ENCODE results near the gene RPAIN.
A peak's percentile ranks its signal among the peaks of the same experiment; 100 is the strongest.
"Not testable (repeated sequence)": the region's sequence is repeated elsewhere in the genome, so short reads cannot be mapped to it uniquely, and the experiment has no call there.

The RPAIN gene

GRCh38 chr17:5429191-5429887, 9.4 kb downstream of the RPAIN start:
- DNase-seq (ENCODE audit: low spot score), result no peak

- no peak for DNase-seq (ENCODE audit: low spot score)
Observed at GRCh38 chr17:5430413-5430999, 10.5 kb downstream of the RPAIN start.

- DNase-seq (ENCODE audit: low spot score), result not testable (repeated sequence)
Observed at GRCh38 chr17:5431234-5431633, 11.3 kb downstream of the RPAIN start.

GRCh38 chr17:5431949-5432556, 12.1 kb downstream of the RPAIN start:
- DNase-seq (ENCODE audit: low spot score), result no peak

GRCh38 chr17:5434984-5435383, 15.0 kb downstream of the RPAIN start:
- DNase-seq (ENCODE audit: low spot score), result no peak

- not testable (repeated sequence) for DNase-seq (ENCODE audit: low spot score)
Observed at GRCh38 chr17:5435781-5436315, 15.9 kb downstream of the RPAIN start.

GRCh38 chr17:5437721-5438317, 17.8 kb downstream of the RPAIN start:
- DNase-seq (ENCODE audit: low spot score), result no peak

GRCh38 chr17:5438716-5439445, 18.9 kb downstream of the RPAIN start, which contains the start of gene C1QBP:
C1QBP (minus strand) TSS chr17:5439155; CDS start chr17:5439073, 82 bp downstream.
- DNase-seq (ENCODE audit: low spot score), result peak; percentile 96

GRCh38 chr17:5439446-5439764, 19.4 kb downstream of the RPAIN start:
- no peak for DNase-seq (ENCODE audit: low spot score)

GRCh38 chr17:5443728-5444127, 23.7 kb downstream of the RPAIN start:
- no peak for DNase-seq (ENCODE audit: low spot score)

GRCh38 chr17:5444209-5444608, 24.2 kb downstream of the RPAIN start:
- DNase-seq (ENCODE audit: low spot score), result no peak

GRCh38 chr17:5446786-5447185, 26.8 kb downstream of the RPAIN start:
- no peak for DNase-seq (ENCODE audit: low spot score)

GRCh38 chr17:5464717-5465507, 44.9 kb downstream of the RPAIN start:
- DNase-seq (ENCODE audit: low spot score), result no peak

- no peak for DNase-seq (ENCODE audit: low spot score)
Observed at GRCh38 chr17:5466295-5466694, 46.3 kb downstream of the RPAIN start.

GRCh38 chr17:5467416-5467815, 47.4 kb downstream of the RPAIN start:
- no peak for DNase-seq (ENCODE audit: low spot score)

- DNase-seq (ENCODE audit: low spot score), result peak; percentile 12
Observed at GRCh38 chr17:5468075-5468473, 48.1 kb downstream of the RPAIN start.

GRCh38 chr17:5472511-5472910, 52.5 kb downstream of the RPAIN start:
- no peak for DNase-seq (ENCODE audit: low spot score)

- no peak for DNase-seq (ENCODE audit: low spot score)
Observed at GRCh38 chr17:5473906-5474305, 53.9 kb downstream of the RPAIN start.

GRCh38 chr17:5478992-5479391, 59.0 kb downstream of the RPAIN start:
- no peak for DNase-seq (ENCODE audit: low spot score)

- DNase-seq (ENCODE audit: low spot score), result no peak
Observed at GRCh38 chr17:5480962-5481361, 61.0 kb downstream of the RPAIN start.

GRCh38 chr17:5481451-5481850, 61.5 kb downstream of the RPAIN start:
- no peak for DNase-seq (ENCODE audit: low spot score)
